OCI-LY7 (cell line): ENCODE results near the gene ZNF609.

Experiments
- EZH2phosphoT487 ChIP-seq: fragments of 200-600 bp; sonication (generic); IDR thresholded peaks from 2 replicates; pipeline ENCODE4 v1.6.1; 2018; ENCODE audit warnings: low read depth, borderline replicate concordance, mild to moderate bottlenecking, mixed run types, antibody characterized with exemption, low read length, moderate library complexity, mixed read lengths
- TF ChIP-seq, protein P1 (sequence below): fragments of 200-600 bp; sonication (generic); conservative IDR thresholded peaks from 2 replicates; pipeline ENCODE4 v1.5.1; 2014; ENCODE audit warnings: mild to moderate bottlenecking, antibody characterized with exemption, low read length, moderate library complexity, mixed read lengths

- TF ChIP-seq, protein P1, sequence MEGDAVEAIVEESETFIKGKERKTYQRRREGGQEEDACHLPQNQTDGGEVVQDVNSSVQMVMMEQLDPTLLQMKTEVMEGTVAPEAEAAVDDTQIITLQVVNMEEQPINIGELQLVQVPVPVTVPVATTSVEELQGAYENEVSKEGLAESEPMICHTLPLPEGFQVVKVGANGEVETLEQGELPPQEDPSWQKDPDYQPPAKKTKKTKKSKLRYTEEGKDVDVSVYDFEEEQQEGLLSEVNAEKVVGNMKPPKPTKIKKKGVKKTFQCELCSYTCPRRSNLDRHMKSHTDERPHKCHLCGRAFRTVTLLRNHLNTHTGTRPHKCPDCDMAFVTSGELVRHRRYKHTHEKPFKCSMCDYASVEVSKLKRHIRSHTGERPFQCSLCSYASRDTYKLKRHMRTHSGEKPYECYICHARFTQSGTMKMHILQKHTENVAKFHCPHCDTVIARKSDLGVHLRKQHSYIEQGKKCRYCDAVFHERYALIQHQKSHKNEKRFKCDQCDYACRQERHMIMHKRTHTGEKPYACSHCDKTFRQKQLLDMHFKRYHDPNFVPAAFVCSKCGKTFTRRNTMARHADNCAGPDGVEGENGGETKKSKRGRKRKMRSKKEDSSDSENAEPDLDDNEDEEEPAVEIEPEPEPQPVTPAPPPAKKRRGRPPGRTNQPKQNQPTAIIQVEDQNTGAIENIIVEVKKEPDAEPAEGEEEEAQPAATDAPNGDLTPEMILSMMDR: no peak
- TF ChIP-seq EZH2phosphoT487: no peak
These were observed 47.5 kb downstream of the ZNF609 start for GRCh38 chr15:64507845-64508244.
